ENCODE measurements around the gene RS1.
A peak's percentile ranks its signal among the peaks of the same experiment; 100 is the strongest.

The RS1 gene

DNA sequence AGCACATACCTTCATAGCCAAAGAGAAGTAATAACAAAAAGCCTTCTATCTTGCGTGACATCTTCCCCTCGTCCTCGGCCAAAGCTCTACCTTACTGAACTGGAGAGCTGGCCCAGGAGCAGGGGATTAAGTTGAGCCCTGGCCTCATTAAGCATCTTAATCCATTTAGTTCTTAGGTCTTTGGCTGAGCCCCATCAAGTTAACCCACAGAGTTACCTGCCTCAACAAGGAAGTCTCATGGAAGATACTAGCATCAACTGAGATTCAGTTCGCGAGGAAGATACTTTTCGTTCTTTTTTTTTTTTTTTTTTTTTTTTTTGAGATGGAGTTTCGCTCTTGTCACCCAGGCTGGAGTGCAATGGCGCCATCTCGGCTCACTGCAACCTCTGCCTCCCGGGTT, at the start of gene RS1:
Gene RS1 (minus strand): TSS at position 101 of the 400 bp plus-strand sequence. CDS start 40 bp downstream, at position 61.
- no peak for DNase-seq

DNA sequence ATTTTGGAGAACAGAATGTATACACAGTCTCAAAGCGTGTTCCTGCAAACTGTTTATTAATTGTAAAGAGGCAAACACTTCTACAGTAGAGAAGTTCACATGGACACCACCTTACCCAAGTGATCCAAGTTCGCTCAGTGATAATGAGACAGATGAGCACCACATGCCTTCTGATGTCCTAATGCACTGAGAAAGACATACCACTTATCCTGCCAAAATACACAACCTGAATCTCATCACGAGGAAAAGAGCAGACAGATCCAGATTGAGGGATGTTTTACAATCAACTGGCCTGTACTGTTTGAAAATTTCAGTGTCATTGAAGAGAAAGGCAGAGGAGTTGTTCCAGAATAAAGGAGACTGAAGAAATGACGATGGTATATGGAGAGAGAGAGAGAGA, 47.9 kb upstream of the RS1 start:
- DNase-seq: no peak

DNA sequence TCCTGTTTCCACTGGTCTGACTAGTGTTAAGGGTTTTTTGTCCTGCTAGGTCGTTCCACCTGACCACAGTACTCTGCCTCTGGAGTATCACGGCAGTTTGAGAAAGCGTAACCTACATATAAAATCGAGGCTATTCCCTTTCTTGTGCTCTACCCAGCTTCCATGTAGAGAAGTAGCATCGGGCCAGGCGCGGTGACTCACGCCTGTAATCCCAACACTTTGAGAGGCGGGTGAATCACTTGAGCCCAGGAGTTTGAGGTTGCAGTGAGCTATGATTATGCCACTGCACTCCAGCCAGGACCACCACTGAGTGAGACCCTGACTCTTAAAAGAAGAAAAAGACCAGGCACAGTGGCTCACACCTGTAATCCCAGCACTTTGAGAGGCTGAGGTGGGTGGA, 43.0 kb upstream of the RS1 start:
- DNase-seq: no peak

DNA sequence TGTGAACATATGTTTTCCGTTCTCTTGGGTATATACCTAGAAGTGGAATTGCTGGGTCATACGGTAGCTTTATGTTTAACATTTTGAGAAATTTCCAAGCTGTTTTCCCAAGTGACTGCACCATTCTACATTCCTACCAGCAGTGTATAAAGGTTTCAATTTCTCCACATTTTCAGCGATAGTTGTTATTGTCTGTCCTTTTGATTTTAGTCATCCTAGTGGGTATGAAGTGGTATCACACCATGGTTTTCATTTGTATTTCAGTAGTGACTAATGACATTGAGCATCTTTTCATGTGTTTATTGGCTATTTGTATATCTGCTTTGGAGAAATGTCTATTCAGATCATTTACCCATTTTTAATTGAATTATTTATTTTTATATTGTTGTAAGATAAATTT, 37.9 kb upstream of the RS1 start:
- DNase-seq: no peak

DNA sequence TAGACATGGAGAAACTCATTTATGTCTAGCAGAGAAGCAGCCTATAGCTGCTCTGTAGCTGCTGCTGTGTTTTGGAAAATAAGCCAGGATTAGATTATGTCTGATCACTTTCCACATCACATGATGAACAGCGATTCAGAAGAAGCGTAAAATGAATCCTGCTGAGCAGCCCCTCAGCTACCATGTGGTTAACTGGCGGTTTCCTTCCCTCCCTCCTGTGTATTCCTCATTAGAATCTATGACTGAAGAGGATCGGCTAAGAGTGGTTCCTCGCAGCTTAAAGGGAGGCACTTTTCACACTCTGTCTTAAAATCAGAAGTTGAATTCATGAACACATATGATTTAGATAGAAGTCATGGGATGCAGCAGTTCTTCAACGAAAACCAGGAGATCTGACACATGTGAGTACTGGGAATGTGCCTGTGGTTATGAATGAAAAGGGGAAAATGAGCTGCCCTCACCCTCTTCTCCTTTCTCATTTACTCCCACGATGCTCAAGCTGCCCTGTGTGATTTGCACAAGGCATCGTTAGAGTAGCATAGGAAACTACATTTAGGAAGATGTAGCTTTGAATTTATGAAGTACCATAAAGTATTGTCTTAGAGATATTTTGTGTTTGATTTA, 35.6 kb upstream of the RS1 start, which contains the start of gene PPEF1:
Gene PPEF1 (plus strand): TSS at position 220 of the 624 bp plus-strand sequence. CDS start 136 bp downstream, at position 356.
- DNase-seq: no peak

DNA sequence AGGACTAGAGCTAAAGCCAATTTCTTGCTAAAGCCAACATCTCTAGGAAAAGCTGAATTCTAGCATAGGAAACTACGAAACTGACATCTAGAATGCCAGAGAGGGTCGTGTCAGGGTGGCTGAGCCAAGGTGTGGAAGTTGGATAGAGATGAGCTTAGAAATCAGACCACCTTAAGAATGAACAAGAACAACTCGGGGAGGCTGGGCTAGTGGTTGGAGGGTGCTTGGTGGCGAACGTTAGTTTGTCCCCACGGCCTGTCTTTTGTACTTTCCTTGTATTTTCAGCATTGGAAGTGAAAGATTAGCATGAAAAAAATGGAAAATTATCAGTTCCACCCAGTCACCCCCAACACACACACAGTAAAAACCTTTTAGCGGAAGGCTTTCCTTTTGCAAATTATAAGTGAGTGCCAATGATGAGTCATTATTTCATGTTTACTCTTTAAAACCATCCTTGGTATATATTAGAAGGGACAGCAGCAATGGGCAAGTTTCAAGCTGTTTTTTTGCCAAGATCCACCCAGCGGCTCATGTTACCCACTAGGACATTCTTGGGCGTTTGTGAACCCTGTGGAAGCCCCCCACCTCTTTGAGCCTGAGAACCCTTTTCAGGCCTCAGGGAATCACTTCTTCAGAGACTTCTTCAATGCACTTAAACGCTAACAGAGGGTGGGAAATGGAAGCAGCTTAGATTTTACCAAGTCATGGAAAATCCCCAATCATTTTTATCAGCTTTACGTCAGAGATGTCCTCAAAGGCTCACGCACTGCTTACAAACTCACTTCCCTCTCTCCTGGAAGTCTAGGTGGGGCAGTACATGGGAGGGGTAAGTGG, 30.7 kb upstream of the RS1 start:
- DNase-seq: no peak

DNA sequence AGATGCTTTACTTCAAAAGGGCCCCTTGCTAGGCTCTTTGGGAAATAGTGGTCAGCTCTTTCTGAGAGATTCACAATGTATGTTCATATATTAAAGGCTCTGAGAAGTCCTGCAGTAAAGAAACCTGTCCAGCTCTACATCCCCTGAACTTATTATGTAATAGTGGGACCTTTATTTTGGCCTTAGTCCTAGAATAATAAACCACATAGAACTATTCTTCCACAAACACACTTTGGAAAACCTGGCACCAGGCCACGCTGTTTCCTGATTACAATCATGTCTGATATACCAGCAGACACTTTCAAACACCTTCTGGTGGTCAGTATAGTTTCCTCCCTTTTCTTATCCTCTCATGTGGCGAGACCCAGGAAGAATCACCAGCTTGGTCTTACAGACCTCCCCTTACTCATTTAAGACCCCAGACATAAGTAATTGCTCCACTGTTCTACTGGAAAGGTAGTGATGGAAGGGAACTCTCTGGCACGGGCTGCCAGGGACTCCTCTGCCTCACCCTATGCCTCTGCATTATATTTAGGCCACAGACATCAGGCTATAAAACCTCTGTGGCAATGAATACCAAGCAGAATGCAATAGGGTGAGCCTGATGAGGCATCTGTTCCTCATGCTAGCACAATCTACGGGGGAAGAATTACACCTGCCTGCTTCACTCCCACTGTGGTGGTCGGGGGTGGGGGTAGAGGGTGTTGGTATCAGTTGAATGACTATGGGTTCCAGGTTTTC, 29.9 kb upstream of the RS1 start:
- DNase-seq: no peak

DNA sequence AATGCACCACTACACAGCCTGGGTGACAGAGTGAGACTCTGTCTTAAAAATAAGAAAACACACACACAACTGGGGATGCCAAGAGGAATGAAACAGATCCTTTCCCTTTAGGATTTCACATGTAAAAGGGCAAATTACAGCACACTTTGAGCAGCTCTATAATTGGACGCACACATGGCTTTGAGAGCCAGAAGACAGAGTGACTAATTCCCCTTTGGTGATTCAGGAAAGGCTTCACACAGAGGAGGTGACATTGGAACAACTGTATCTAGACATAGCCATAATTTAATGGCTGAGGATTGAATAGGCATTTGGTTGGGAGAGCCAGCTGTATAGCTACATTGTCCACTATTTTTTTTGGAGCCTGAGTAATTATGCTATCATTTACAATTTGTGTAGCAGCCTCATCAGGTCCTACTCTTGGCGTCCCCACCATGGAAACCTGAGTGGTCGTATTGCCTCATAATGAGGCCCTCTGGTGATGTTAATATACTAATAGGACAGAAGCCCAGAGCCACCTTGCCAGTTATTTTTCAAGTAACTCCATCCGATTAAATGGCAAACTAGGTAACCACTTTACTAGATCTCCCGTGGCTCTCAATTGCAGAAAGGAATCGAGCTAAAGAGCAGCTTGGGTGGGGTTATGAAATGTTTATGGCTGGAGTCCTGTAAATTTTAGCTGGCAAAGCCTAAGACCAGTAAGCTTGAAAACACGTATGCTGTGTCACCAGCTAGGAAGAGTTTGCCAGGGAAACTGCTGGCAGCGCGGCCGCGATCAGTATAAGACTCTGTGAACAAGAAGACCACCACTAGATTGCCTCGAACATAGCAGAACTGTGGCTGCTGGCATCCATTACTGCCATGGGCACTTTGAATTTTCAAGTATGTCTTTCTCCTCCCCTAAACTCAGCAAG, 27.1 kb upstream of the RS1 start:
- DNase-seq: no peak

DNA sequence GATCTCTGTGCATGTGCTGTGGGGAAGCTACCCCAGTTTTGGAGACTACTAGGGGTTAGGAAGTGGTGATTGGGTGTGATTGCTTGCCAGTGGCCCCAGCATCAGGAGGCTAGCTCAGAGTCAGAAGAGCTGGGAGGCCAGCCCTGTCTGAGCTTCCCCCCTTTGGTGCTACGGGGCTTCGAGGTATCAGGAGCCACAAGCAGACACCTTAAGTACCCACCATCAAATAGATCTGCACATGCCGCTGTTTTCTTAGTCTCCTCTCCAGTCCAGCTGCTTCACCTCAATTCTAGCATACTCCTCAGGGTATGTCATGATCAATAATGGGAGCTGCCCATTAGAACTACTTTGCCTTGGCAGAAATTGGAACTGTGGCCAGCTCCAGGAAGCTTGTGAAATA, 24.7 kb upstream of the RS1 start:
- DNase-seq: no peak

DNA sequence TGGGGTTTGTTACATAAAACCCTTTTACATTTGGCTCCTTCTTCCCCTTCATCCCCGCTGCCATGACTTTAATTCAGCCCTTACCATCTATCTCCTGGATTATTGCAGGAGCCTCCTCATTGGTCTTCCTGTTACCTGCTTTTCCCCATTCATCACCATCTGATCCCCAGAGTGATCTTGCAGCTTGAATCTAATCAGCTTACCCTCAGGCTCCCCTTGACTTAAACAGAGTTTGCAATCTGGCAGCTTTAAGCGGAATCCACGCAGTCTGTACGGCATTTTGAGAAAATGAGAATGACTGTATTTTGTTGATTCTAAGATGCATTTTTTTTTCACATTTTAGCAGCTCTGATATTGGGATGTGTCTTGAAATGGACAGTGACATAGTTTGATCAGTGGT, 20.6 kb upstream of the RS1 start:
- DNase-seq: no peak

DNA sequence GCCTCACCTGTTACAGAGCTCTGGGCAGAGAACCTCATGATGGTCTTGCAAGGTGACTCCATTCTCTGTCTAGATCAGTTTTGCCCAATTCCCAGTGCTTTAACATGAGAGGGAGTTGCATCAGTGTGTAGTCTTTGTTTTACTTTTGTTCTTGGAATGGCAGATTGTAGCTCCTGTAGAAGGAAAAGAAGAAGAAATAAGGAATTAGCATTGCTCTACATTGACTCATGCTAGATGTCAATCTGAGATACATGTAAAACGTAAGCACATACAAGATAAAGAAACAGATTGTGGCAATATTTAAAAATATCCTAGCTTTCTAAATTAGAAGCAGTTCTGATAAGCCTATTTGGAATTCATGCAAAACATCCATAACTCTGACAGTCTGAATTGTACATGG, 19.5 kb upstream of the RS1 start:
- no peak for DNase-seq

DNA sequence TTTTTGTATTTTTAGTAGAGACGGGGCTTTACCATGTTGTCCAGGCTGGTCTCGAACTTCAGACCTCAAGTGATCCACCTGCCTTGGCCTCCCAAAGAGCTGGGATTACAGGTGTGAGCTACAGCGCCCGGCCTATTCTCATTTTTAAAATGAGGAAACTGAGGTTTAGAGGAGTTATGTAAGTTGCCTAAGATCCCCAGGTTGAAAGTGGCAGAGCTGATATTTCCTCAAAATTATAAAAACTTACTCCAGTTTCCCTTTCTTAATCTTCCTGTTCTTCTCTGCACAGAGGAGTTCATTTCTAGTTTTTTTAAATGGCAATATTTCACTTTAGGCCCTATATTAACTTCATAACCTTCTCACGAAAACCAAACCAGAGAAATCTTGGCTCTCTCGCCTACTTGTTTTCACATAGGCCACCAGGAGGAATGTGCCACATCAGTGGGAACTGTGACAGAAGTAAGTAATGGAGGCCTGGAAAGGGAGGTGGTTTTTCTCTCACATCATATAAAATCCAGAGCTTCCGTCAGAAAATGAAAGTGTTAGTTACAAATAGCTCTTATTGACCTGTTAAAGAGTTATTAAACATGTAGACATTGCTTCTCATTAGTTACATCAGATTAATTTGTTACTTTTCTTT, 16.1 kb upstream of the RS1 start:
- no peak for DNase-seq

DNA sequence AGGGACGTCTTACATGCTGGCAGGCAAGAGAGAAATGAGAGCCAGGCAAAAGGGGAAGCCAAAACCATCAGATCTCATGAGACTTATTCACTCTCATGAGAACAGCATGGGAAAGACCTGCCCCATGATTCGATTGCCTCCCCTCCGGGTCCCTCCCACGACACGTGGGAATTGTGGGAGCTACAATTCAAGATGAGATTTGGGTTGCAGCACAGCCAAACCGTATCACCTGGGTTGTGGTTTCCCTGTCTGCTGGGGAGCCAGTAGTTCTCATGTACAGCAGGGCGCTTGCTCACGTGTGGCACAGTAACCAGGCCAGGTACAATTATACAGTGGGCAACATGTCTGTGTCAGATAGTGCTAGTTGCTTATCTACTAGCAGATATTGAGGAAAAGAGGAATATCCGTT, 11.1 kb upstream of the RS1 start:
- no peak for DNase-seq

DNA sequence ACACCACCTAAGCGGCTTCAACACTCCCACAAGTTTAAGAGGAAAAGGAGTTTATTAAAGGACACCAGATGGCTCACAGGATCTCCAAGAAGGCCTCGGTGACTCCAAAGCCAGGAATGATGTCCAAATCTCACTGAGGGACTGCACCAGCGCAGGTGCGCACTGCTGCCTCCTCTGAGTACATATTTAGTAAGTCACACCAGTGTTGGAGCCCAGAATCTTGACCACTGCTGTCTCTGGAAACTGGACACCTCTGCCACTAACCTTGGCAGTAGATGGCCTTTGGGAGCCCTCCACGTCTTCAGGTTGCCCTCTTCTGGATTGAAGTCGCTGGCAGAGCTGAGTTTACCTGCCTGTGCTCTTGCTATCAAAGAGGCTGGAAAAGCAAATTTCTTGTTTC, 10.1 kb upstream of the RS1 start:
- no peak for DNase-seq

DNA sequence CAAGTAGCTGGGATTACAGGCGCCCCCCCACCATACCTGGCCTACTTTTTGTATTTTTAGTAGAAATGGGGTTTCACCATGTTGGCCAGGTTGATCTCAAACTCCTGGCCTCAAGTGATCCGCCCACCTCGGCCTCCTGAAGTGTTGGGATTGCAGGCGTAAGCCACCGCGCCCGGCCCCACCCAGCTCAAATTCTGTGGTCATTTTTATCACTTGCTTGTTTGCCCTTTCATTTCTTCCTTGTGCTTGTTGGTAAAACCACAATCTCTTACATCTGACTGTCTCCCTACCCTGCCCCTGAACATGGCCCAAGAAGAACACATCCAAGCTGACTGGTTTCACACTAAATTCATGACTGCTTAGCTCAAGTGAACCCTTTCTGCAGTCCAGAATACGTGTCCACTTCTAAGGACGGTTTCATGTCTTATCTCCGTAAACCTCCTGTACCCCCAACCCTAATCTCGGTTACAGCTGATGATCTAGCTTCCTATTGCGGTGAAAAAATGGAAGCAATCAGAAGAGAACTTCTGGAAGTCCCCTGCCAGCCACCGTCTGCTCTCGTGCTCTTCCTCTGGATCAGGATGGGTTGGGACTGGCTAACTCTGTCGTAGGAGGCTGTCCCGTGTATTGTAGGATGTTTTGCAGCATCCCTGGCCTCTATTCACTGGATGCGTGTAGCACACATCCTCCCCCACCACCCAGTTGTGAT, 5.4 kb upstream of the RS1 start:
- DNase-seq: no peak

DNA sequence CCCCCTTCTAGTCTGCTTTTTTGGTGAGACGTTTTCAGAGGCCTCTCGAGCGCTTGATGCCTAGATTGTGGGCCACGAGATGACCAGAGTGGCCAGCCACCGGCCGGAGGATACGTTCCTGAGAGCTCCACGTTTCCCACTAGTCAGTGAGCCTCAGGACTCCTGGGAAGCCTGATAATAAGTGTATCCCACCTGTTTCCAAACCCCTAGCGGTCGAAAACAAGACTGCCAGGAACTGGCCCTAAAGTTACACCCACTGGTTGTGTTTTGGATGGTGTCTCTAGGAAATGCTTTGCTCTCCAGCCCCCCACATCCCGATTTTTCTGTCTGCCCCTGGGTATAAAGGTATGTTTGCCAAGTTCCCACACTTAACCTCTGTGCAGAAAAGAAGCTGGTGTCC, 4.6 kb upstream of the RS1 start:
- no peak for DNase-seq

DNA sequence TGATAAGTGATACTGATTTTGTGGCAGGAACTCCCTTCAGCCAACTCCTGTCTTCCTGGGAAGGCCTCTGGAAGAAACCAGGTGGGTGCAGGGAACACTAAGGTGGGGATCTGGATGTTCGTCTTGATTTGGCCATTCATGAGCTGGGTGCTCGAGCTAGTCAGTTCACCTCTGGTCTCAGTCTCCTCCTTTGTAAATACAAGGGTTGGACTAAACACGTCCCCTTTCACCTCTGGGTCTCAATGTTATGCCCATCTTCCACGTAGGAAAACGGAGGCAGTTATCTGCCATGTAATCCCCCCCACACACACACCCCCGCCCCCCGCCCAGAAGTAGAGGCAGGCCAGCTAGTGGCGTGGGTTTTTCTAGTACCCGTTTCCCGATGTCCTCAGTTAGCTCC, 4.1 kb upstream of the RS1 start:
- DNase-seq: no peak

DNA sequence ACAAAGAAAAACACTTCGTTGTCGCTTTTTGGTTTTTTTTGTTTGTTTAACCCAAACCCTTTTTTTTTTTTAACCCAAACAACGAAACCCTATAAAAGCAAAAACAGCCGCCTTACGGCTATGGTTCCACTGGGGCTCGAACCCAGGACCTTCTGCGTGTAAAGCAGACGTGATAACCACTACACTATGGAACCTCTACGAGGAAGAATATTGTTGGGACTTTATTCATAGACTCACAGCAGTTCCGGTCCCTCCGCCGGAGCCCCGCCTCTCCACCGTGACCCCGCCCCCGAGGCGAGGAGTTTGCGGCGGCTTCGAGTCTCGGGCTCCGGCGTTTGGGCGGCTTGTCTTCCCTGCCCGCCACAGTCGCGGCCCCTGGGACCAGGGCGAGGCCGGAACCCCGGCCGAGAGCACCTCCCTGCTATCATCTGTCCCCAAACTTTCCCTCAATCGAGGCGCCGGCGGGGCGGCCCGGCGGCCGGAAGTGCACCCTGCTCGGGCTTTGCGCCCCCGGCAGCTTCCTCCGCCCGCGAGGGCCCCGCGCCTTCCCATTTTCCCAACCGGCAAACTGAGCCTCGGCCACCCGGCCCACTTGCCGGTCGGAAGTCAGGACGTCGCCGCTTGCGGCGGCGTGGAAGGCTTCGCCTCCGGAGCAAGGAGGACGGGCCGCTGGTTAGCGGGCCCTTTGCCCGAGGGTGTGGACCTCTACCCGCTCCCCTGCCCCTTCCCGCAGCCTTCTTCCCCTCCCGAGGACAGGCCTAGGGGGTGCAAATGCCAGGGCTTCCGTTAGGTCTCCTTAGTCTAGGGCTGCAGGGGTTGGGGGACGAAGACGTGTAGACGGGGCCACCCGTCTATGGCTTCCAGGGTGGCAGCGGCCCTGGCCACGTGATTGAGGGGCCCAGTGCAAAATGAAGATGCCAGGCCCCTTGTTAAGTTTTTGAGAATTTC, 3.2 kb upstream of the RS1 start:
- DNase-seq: peak; percentile 34

DNA sequence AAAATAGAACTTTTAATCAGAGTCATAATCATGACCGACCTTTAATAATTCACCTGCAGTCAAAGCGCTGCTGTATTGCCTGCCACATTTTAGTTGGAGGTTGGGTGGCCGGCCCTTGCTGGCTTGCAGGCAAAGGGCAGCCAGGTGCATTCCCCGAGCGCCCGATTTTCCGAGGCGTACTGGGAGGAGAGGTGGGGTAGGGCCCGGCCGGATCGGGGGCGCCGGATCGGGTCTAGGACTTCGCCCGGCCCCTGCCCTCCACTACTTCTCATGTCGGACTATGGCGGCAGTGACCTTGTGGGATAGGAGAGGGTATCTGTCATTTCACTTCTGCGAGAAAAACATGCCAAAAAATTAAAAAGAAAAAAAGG, 2.5 kb upstream of the RS1 start:
- DNase-seq: no peak

DNA sequence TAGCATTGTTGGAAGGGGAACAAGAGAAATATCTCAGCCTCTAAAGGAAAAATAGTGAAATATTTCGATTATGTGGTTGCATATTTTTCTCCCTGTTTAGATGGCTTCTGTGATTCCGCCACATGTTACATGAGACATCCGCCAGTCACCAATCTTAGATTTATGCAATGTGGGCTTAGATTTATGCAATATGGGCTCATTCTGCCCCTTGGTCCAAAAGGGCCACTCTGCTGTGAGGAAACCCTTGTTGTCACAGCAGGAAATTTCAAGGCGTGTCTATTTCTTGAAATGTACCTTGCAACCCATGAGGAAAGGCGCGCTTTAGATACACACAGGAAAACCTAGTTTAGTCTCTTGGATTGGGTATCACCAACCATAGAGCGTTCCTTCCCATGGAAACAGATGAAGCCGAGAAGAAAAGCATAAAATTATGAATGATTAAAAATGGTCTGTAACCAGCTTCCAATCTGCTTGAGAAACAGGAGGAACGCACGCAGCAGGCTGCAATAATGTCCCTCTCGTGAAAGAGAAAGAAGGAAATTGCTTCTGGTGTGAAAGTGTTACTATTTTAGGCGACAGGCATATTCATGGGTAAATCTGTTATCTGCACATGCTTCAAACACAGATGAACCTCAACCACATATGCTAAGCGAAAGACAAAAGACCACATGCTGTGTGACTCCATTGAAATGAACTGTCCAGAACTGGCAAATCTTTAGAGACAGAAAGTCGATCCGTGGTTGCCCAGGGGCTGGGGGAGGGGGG, 3.7 kb downstream of the RS1 start:
- no peak for DNase-seq

All from DMS153 (cell line).